HepG2 (cell line): Measurements from ENCODE around the gene ALDOA. TPM values are rescaled to one million over a fixed set of nuclear protein-coding genes. Genes with fewer than 3 reads are reported as not detected.

Experiments used
- AGO2 ChIP-seq: fragments of 200-400 bp; formaldehyde crosslinking; optimal IDR thresholded peaks from 2 replicates; pipeline ENCODE3; 2017; ENCODE audit warnings: mild to moderate bottlenecking, low read depth, low read length, moderate library complexity
- FOSL2 ChIP-seq: sonication (generic); formaldehyde crosslinking; IDR thresholded peaks from 2 replicates; pipeline ENCODE4 v1.4.0; 2020; ENCODE audit warnings: missing genetic modification reagents
- GATA4 ChIP-seq: sonication (generic); IDR thresholded peaks from 2 replicates; pipeline ENCODE4 v1.6.1; 2016; ENCODE audit warnings: antibody characterized with exemption, low read depth, borderline replicate concordance
- GTF3A ChIP-seq: sonication (generic); formaldehyde crosslinking; conservative IDR thresholded peaks from 2 replicates; pipeline ENCODE4 v1.4.0; 2020; ENCODE audit warnings: mild to moderate bottlenecking, missing genetic modification reagents
- HCFC1 ChIP-seq: fragments of 150-350 bp; IDR thresholded peaks from 2 replicates; pipeline ENCODE4 v1.6.1; 2014; ENCODE audit warnings: low read depth, low read length
- HNF4G ChIP-seq, 2 experiments: sonication (generic) in 1 of 2; formaldehyde crosslinking in 1 of 2; IDR thresholded peaks; 2 replicates each; pipeline versions ENCODE4 v1.4.0 to v1.6.1; 2011 to 2020; ENCODE audit warnings: borderline replicate concordance in 2 of 2, low read depth in 2 of 2, mild to moderate bottlenecking in 2 of 2, low read length in 1 of 2, missing genetic modification reagents in 1 of 2, moderate library complexity in 1 of 2
- KDM2A ChIP-seq: sonication (generic); formaldehyde crosslinking; IDR thresholded peaks from 2 replicates; pipeline ENCODE4 v1.4.0; 2020; ENCODE audit warnings: low read depth, missing genetic modification reagents, borderline replicate concordance
- KMT2A ChIP-seq: sonication (generic); formaldehyde crosslinking; IDR thresholded peaks from 2 replicates; pipeline ENCODE4 v1.4.0; 2020; ENCODE audit warnings: missing genetic modification reagents
- NCOR1 ChIP-seq: fragments of 200-600 bp; sonication (generic); IDR thresholded peaks from 2 replicates; pipeline ENCODE4 v1.7.0; 2017; ENCODE audit warnings: antibody characterized with exemption, low read length, borderline replicate concordance
- NFKB2 ChIP-seq: sonication (generic); formaldehyde crosslinking; IDR thresholded peaks from 2 replicates; pipeline ENCODE4 v1.4.0; 2020; ENCODE audit warnings: missing genetic modification reagents, borderline replicate concordance
- RCOR2 ChIP-seq: IDR thresholded peaks from 2 replicates; pipeline ENCODE4 v1.6.1; 2016; ENCODE audit warnings: missing biosample characterization, missing genetic modification reagents
- REXO4 ChIP-seq: sonication (generic); formaldehyde crosslinking; IDR thresholded peaks from 2 replicates; pipeline ENCODE4 v1.8.0; 2022; ENCODE audit warnings: missing genetic modification reagents, mild to moderate bottlenecking, borderline replicate concordance
- SMARCC2 ChIP-seq: fragments of 450-650 bp; IDR thresholded peaks from 2 replicates; pipeline ENCODE4 v1.6.1; 2017; ENCODE audit warnings: antibody characterized with exemption, mild to moderate bottlenecking
- SUZ12 ChIP-seq: fragments of 150-350 bp; IDR thresholded peaks from 2 replicates; pipeline ENCODE4 v1.6.1; 2014; ENCODE audit warnings: low read depth, low read length
- TBP ChIP-seq: sonication (generic); formaldehyde crosslinking; IDR thresholded peaks from 2 replicates; pipeline ENCODE4 v1.5.0; 2020; ENCODE audit warnings: missing genetic modification reagents
- XRCC5 ChIP-seq: fragments of 200-400 bp; formaldehyde crosslinking; optimal IDR thresholded peaks from 2 replicates; pipeline ENCODE3; 2017; ENCODE audit warnings: mild to moderate bottlenecking, low read length
- ZNF292 ChIP-seq: sonication (generic); formaldehyde crosslinking; IDR thresholded peaks from 2 replicates; pipeline ENCODE4 v1.8.1; 2022; ENCODE audit warnings: mild to moderate bottlenecking, low read depth, missing genetic modification reagents, borderline replicate concordance
- ZNF672 ChIP-seq: sonication (generic); formaldehyde crosslinking; IDR thresholded peaks from 2 replicates; pipeline ENCODE4 v1.8.1; 2022; ENCODE audit warnings: missing genetic modification reagents
- polyA plus RNA-seq, 8 experiments: library from polyadenylated mRNA; depleted of rRNA in 3 of 8; stranded (reverse) in 7 of 8; unstranded in 1 of 8; fragments of >200 nt; fragmentation: Illumina TruSeq in 4 of 8; extraction: Trizol in 4 of 8; gene quantifications; 2 replicates each; pipeline versions ENCODE4 v1.2.1 to v1.2.3, GENCODE V29; 2011 to 2016; ENCODE audit warnings: low read depth in 4 of 8, missing spikeins in 1 of 8, mixed read lengths in 1 of 8; ENCODE audit not compliant: insufficient read depth in 1 of 8
- total RNA-seq, 5 experiments: library from RNA; depleted of rRNA; stranded (reverse); fragments of >200 nt; fragmentation: Illumina TruSeq; extraction: Trizol; gene quantifications; 2 replicates each; pipeline ENCODE4 v1.2.3, GENCODE V29; 2016; ENCODE audit warnings: low read depth in 1 of 5
- TF ChIP-seq, protein P1 (sequence below): sonication (generic); formaldehyde crosslinking; IDR thresholded peaks from 2 replicates; pipeline ENCODE4 v1.4.0; 2020; ENCODE audit warnings: missing genetic modification reagents, mild to moderate bottlenecking, borderline replicate concordance
- TF ChIP-seq, protein P2 (sequence below): IDR thresholded peaks from 2 replicates; pipeline ENCODE4 v1.6.1; 2012; ENCODE audit warnings: low read depth, low read length, improper control_type of control experiment
- TF ChIP-seq, protein P3 (sequence below): sonication (generic); formaldehyde crosslinking; IDR thresholded peaks from 2 replicates; pipeline ENCODE4 v1.8.0; 2022; ENCODE audit warnings: missing genetic modification reagents, mild to moderate bottlenecking, inconsistent platforms, borderline replicate concordance
- TF ChIP-seq, protein P4 (sequence below): sonication (generic); formaldehyde crosslinking; IDR thresholded peaks from 2 replicates; pipeline ENCODE4 v1.4.0; 2020; ENCODE audit warnings: missing genetic modification reagents, mild to moderate bottlenecking, borderline replicate concordance

The ALDOA gene
- total and polyA plus RNA-seq, 2 of the 13 experiments (the other 11 are each of a cell fraction or from before 2014, with no cell fraction given): 925 to 1,884 TPM

DNA sequence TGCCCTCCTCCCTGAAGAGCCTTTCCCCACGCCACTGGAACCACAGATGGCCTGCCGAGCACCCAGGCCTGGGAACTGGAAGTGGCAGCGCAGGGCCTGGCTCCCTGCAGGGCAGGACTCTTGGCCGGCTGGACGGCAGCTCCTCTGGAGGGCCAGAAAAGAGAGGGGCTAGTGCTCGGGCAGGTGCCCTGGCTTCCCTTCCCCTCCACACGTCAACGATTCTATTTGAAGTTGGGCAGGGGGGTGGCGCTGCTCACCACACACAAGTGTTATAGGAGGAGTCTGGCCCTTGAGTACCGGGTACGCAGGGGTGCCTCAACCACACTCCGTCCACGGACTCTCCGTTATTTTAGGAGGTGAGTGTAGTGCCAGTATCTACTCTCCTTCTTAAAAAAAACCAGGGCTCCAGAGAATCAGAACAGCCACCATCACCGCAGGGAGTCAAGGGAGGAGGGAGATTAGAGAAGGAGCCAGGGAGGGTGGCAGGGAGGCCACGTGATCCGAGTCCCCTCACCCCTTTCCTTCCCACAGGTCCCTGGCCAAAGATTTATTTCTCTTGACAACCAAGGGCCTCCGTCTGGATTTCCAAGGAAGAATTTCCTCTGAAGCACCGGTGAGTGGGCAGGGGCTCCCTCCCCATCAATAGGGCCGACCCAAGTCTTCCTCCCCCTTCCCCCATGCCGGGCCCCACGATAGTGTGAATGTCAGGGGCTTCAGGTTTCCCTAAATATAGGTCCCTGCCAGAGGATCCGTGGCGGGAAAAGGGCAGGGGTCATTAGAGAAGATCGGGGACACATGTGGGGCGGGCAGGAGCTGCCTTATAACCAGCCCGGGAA is 1.4 kb upstream of the ALDOA start (continued):
- TF ChIP-seq, protein P1, sequence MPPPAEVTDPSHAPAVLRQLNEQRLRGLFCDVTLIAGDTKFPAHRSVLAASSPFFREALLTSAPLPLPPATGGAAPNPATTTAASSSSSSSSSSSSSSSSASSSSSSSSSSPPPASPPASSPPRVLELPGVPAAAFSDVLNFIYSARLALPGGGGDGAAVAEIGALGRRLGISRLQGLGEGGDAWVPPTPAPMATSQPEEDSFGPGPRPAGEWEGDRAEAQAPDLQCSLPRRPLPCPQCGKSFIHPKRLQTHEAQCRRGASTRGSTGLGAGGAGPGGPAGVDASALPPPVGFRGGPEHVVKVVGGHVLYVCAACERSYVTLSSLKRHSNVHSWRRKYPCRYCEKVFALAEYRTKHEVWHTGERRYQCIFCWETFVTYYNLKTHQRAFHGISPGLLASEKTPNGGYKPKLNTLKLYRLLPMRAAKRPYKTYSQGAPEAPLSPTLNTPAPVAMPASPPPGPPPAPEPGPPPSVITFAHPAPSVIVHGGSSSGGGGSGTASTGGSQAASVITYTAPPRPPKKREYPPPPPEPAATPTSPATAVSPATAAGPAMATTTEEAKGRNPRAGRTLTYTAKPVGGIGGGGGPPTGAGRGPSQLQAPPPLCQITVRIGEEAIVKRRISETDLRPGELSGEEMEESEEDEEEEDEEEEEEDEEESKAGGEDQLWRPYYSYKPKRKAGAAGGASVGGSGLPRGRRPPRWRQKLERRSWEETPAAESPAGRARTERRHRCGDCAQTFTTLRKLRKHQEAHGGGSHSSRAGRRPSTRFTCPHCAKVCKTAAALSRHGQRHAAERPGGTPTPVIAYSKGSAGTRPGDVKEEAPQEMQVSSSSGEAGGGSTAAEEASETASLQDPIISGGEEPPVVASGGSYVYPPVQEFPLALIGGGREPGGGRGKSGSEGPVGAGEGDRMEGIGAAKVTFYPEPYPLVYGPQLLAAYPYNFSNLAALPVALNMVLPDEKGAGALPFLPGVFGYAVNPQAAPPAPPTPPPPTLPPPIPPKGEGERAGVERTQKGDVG: no peak
- TF ChIP-seq KDM2A (CRISPR knock-in tag): peak; percentile 92
- TF ChIP-seq ZNF292: no peak
- peak; percentile 83 for TF ChIP-seq XRCC5
- peak; percentile 41; the same call in 1 of the 2 replicates for TF ChIP-seq GATA4
- TF ChIP-seq SMARCC2: no peak
- peak; percentile 94 for TF ChIP-seq AGO2
- no peak for TF ChIP-seq ZNF672
- peak; percentile 76; the same call in 1 of the 2 replicates for TF ChIP-seq NFKB2 (CRISPR knock-in tag)
- TF ChIP-seq HCFC1: no peak
- peak; percentile 77 for TF ChIP-seq KMT2A
- TF ChIP-seq, protein P2, sequence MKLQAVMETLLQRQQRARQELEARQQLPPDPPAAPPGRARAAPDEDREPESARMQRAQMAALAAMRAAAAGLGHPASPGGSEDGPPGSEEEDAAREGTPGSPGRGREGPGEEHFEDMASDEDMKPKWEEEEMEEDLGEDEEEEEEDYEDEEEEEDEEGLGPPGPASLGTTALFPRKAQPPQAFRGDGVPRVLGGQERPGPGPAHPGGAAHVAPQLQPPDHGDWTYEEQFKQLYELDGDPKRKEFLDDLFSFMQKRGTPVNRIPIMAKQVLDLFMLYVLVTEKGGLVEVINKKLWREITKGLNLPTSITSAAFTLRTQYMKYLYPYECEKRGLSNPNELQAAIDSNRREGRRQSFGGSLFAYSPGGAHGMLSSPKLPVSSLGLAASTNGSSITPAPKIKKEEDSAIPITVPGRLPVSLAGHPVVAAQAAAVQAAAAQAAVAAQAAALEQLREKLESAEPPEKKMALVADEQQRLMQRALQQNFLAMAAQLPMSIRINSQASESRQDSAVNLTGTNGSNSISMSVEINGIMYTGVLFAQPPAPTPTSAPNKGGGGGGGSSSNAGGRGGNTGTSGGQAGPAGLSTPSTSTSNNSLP: no peak
- TF ChIP-seq SUZ12: no peak
- no peak for TF ChIP-seq NCOR1
- TF ChIP-seq TBP (CRISPR knock-in tag): no peak
- TF ChIP-seq REXO4 (CRISPR knock-in tag): no peak
- TF ChIP-seq RCOR2: no peak
- TF ChIP-seq, protein P3, sequence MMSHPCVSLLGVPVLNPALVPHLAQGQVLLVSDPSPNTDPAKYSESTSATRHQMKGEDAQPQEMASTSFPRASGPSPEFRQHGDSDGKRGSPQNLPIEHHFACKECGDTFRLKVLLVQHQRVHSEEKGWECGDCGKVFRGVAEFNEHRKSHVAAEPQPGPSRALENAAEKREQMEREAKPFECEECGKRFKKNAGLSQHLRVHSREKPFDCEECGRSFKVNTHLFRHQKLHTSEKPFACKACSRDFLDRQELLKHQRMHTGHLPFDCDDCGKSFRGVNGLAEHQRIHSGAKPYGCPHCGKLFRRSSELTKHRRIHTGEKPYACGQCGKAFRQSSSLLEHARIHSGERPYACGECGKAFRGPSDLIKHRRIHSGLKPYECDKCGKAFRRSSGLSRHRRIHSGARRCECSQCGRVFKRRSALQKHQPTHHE (CRISPR knock-in tag): peak; percentile 79; the same call in 1 of the 2 replicates
- TF ChIP-seq FOSL2 (CRISPR knock-in tag): no peak
- no peak for TF ChIP-seq HNF4G (IDR thresholded peaks at IDR 0.05; ENCODE audit: borderline replicate concordance, low read depth, low read length)
- TF ChIP-seq HNF4G (CRISPR knock-in tag; IDR thresholded peaks at IDR 0.05; ENCODE audit: borderline replicate concordance, low read depth): no peak
- TF ChIP-seq, protein P4, sequence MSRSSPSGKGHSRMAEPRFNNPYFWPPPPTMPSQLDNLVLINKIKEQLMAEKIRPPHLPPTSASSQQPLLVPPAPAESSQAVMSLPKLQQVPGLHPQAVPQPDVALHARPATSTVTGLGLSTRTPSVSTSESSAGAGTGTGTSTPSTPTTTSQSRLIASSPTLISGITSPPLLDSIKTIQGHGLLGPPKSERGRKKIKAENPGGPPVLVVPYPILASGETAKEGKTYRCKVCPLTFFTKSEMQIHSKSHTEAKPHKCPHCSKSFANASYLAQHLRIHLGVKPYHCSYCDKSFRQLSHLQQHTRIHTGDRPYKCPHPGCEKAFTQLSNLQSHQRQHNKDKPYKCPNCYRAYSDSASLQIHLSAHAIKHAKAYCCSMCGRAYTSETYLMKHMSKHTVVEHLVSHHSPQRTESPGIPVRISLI (CRISPR knock-in tag): 0 out of 2 replicates have a peak, but pooled peaks have one; percentile 26
- no peak for TF ChIP-seq GTF3A (CRISPR knock-in tag)
